T-helper 1 cell treated with Interleukin-12 subunit alpha and Interleukin-12 subunit beta and Interleukin-4 antibody, amounts not matched to agents 30 ng/mL and 1 ng/mL, for 36 hours (primary cell): ENCODE data around the gene IGDCC3. TPM values are rescaled to one million over a fixed set of nuclear protein-coding genes. Genes with fewer than 3 reads are reported as not detected.

ENCODE experiments used
- intact Hi-C: fragments of 100-400 bp; cut with micrococcal nuclease; formaldehyde crosslinking; loops from one replicate; pipeline ENCODE4 v1.15.1; 2024
- total RNA-seq: library from RNA; stranded (reverse); gene quantifications from 2 replicates; pipeline ENCODE4 v1.2.3, GENCODE V29; 2022

The IGDCC3 gene
- total RNA-seq, 1 donor from 2014 or later, result not detected

DNA sequence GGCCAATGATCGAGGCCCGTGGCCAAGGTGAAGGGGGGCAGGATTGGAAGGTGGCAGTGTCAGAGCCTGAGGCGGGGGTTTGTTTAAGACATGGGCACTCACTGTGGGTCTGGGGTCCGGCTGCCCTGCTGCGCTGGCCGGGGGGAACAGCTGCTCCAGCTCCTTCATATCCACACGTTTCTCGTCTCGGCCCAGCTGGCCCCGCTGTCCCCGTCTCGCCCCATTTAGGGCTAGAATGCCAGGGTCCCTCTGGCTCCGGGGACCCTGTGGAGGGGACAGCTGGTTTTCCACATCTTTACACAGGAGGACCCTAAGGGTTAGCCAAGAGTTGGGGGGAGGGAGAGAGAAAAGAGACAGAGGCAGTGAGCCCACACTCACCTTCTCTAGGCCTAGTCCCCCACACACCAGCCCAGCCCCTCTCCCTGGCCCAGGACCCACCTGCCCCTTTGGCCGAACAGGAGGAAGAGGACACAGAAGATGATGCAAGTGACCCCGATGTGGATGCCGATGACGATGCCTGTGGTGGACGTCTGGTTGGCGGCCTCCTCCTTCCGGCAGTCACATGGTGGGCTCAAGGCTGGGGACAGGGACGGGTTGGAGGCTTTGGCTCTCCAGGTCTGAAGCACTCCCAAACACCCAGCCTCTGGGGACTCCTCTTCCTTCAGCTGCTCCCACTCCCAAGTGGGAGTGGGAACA is 48.4 kb downstream of the IGDCC3 start:
- intact Hi-C loops, result no loop called here

DNA sequence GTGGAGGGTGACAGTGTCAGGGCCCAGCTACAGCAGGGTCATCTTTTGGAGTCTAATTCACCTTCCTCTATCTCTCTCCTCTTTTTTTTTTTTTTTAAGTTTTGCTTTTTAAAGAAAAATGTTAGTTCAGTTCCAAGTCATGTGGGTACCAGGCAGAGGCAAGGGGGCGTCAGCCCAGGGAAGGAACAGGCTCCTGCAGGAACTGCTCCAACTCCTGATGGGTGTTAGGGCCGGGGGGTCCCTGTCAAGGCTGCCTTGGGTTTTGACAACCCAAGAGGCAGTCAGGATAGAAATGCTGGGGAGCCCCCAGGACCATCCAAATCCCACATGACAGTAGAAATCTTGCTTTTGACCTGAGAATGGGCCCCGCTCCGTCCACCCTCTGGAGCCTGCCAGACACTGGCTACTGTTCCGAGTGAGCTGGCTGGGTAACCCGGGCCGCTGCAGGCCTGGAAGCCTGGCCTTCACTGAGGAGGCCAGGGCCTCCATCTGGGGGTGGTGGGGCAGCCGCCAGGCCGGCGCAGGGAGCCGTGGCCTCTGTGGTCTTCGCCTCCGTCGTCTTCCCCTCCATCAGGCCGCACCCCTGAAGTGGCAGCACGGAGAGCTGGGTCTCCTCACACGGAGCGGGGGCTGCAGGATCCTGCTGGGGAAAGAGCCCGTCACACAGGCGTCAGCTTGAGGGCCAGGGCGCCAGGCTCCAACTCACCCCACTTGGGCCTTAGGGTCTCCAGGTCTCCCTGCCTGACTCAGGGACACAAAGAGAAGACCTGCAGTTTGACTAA is 49.1 kb downstream of the IGDCC3 start:
- intact Hi-C loops, result no loop called here

DNA sequence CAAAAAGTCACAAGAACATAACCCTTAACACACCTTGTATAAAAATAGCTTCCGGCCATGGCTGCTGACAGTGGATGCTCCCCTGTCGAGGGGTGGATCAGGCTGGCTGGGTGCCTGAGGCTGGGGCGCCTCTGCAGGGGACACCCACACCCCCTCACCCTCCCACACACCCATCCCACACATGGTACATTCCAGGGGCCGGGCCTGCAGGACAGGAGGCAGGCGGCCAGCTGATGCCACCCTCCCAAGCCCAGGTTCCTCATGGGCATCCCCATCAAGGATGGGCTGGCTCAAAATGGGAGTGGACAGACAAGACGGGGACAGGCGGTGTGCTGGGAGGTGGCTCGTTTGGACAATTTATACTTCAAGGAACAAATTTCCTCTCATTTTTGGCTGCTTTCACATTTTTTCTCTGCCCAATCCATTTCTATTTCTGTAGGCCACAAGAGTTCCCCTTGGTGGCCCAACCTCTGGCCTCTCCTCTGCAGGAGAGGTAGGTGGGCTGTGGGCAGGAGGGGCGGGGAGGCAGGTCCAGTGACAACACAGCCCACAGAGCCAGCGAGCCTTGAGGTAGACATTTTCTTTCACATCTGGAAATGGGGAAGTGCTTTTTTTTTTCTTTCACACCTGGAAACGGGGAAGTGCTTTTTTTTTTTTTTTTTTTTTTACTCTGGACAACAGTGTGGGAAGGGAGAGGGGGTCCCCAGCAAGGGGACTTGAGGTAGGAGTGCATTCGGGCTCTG is 50.0 kb downstream of the IGDCC3 start:
- intact Hi-C loops, result no loop called here

DNA sequence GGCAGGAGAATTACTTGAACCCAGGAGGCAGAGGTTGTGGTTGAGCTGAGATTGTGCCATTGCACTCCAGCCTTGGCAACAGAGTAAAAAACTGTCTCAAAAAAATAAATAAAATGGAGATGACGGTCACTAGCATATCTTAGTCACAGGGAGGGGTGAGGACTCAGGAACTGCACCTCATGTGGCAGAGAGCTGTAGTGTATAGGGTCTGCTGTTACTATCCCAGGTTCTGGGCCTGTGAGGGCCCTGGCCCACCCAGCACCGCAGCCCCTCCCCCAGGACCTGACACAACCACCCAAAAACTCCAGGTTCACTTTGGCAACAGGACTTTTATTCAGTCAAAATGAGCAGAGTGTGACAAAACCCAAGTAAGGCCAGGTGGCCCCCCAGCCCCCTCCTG is 51.0 kb downstream of the IGDCC3 start:
- intact Hi-C loops, result no loop called here

DNA sequence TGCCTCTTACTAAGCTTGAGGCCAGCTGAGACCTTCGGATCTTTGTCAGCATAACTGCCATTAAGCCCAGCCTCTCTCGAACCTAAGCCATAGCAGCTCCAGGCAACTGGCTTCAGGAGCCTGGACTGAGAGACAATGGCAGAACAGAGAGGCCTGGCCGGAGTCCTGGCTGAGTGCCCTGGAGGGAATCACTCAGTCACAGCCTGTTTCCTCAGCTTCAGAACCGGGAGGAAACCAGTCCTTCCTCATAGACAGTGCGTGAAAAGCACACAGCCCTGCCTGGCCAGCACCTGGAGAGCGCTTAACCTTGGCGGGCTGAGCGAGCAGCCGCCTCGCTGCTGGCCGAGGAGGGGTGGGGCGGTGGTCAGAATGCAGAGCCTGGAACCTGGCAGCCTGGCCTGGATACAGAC is 51.7 kb downstream of the IGDCC3 start:
- intact Hi-C loops, result no loop called here

DNA sequence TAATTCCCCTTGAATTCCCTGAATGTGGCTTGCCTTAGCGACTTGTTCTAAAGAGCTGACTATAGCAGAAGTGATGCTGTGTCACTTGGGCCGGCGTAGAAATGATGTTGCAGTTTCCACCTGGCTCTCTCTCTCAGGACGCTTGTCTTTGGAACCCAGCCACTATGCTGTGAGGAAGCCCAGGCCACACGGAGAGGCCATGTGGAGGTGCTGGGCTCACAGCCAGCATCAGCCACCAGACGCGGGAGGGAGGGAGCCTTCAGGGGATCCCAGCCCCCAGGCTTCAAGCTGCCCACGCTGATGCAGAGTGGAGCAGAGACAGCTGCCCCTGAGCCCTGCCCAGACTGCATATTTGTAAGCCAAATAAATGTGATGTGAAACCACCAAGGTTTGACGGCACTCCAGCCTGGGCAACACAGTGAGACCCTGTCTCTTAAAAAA is 54.7 kb downstream of the IGDCC3 start:
- intact Hi-C loops, result no loop called here

DNA sequence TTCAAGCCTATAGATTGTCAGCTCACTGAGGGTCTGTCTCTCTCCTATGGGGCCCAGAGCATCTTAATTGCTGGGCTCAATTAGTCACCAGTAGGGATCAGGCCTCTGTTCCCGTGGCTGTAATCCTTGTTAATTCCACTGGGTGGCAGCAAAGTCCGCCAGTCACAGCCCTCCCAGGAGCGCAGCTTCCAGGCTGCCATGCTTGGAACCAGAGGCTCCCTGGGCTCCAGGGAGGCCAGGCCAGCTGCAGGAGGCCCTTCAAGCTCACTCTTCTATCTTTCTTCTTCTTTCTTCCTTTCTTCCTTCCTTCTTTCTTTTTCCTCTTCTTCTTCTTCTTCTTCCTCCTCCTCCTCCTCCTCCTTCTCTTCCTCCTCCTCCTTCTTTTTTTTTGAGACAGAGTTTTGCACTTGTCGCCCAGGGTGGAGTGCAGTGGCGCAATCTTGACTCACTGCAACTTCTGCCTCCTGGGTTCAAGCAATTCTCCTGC is 58.9 kb downstream of the IGDCC3 start:
- intact Hi-C loops, result loop anchor here (1.0 kb wide), 3 partner anchors 14 to 81 kb away; no protein-coding TSS in a partner anchor

DNA sequence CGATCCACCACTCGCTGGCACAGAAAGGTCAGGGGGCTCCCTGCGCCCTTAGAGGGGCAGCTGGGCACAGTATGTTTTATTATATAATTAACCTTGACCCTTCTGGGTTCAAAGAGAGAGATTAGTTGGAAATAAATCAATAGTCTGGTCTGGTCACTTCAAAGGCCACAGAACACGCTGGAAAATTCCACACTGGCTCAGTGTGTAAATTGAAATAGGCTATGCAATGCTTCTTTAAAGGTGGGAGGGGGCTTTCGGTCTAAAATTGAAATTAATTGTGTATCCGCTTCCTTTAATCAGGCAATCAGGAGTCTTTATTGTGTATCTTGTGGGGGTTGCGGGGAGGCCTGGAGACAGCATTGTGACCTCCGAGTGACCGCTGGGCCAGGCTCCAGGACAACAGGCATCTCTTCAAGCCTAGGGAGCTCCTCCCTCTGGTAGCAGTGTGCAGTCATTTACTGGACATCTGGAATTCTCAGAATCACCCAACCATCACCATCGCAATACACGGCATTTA is 65.3 kb downstream of the IGDCC3 start:
- intact Hi-C loops, result no loop called here

DNA sequence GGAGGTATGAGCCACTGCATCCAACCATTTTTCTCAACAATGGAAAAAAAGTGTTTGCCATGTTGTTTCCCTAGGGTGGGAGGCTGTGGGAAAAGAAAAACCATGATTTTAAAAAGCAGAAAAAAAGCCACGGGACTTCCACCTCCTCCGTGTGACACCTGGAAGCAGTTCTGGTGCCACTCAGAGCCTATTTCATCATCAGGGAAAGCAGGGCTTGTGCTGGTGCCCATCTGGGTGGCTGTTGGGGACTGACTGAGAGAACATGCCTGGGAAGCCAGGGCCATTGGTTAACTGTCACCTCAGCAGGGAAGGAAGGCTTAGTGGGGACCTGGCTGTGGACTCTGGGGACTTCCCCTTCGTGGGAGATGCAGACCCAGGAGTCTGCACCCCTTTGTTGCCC is 66.0 kb downstream of the IGDCC3 start:
- intact Hi-C loops, result no loop called here

DNA sequence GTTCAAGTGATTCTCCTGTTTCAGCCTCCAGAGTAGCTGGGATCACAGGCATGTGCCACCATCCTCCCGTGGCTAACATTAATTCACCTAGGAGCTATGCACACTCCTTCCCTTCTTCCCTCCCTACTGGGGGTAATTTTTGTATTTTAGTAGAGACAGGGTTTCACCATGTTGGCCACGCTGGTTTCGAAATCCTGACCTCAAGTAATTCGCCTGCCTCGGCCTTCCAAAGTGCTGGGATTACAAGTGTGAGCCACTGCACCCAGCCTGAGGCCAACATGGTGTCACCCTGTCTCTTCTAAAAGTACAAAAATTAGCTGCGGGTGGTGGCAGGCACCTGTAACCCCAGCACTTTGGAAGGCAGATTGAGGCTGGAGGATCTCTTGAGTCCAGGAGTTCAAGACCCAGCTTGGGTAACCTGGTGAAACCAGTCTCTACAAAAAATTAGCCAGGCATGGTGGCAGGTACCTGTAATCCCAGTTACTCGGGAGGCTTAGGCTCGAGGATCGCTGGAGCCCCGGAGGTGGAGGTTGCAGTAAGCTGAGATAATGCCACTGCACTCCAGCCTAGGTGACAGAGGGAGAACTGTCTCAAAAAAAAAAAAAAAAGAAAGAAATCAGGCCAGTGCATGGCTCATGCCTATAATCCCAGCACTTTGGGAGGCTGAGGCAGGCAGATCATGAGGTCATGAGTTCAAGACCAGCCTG is 67.2 kb downstream of the IGDCC3 start:
- intact Hi-C loops, result no loop called here

DNA sequence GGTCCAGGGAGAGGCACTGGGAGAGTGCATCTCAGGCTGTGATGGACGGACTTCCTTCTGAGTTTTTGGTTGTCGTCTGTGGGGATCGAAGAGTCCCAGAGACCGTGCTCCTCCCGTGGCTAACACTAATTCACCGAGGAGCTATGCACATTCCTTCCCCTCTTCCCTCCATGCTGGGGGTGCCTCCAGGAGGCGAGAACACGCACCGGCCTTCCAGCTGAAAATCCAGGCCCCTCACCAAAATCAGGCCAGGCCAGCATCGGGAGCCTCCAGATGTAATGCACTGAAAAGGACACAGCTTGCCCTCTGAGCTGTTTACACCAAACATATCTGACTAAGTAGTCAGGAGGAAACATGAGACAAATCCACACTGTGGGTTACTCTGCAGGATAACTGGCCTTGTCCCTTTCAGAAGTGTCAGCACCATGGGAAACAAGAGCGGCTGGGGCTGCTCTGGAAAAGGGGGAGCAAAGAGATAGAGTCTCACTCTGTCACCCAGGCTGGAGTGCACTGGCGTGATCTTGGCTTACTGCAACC is 67.9 kb downstream of the IGDCC3 start:
- intact Hi-C loops, result loop anchor here (10.0 kb wide), 4 partner anchors 565 to 1805 kb away; partner anchors contain the start of genes MAP2K1, PCLAF, TRIP4 and USP3

DNA sequence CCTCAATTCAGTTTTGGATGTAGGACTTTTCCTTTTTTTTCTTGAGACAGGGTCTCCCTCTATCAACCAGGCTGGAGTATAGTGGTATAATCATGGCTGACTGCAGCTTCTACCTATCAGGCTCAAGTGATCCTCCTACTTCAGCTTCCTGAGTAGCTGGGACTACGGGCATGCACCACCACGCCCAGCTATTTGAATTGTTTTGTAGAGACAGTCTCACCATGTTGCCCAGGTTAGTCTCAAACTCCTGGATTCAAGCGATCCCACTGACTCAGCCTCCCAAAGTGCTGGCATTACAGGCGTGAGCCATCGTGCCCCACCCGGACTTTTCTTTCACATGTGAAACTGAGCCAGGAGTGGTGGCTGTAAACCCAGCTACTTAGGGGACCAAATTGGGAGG is 69.8 kb downstream of the IGDCC3 start:
- intact Hi-C loops, result loop anchor here (10.0 kb wide), 4 partner anchors 567 to 1803 kb away; partner anchors contain the start of genes MAP2K1, PCLAF, TRIP4 and USP3

DNA sequence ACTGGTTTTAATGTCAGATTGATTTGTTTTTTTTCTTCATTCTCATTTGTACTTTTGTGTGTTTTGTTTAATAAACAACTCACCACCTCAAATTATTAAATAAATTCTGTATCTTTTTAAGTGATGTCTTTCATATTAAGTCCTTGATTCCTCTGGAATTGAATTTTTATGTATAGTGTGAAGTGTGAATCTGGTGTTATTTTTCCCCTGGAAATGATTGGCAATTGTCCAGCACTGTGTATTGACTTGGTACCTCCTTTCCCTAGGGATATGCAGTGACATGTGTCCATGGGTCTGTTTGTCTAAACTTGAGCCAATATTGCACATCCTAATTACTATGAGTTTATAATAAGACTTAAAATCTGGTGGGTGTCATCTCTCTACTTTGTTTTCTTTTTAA is 71.3 kb downstream of the IGDCC3 start:
- intact Hi-C loops, result loop anchor here (10.0 kb wide), 4 partner anchors 568 to 1802 kb away; partner anchors contain the start of genes MAP2K1, PCLAF, TRIP4 and USP3

DNA sequence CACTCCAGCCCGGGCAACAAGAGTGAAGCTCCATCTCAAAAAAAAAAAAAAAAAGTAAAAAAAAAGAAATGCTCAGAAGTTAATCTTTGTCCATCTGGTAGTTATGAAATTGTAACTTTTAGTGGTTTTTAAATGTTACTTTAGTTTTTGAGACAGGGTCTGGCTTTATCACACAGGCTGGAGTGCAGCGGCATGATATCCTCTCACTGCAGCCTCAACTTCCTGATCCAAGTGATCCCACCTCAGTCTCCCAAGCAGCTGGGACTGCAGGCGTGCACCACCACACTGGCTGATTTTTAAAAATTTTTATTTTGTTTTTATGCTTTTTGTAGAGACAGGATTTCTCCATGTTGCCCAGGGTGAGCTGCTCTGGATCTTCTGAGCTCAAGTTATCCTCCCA is 72.0 kb downstream of the IGDCC3 start:
- intact Hi-C loops, result loop anchor here (1.0 to 10.0 kb wide), 9 partner anchors 13 to 1801 kb away; partner anchors contain the start of genes CIAO2A, DENND4A, MAP2K1 and MTFMT

DNA sequence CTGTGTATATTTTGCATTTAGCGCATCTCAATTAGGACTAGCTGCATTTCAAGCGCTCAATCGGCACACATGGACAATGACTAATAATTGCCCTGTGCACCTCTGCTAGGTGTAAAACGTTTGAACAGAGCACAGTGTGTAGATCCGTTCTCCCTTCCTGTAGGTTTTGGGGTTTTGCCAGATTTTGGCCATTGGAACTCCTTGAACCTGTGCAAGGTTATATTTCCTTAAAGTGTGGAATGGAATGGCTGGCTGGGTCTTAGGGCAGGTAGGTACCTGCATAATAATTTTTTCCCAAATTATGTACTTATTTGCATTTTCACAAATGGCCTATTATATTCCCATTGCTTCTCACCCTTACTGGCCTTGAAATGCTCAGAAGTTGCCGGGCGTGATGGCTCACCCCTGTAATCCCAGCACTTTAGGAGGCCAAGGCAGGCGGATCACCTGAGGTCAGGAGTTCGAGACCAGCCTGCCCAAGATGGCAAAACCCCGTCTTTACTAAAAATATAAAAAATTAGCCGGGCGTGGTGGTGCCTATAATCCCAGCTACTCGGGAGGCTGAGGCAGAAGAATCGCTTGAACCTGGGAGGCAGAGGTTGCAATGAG is 72.5 kb downstream of the IGDCC3 start:
- intact Hi-C loops, result loop anchor here (1.0 to 10.0 kb wide), 9 partner anchors 13 to 1800 kb away; partner anchors contain the start of genes CIAO2A, DENND4A, MAP2K1 and MTFMT

DNA sequence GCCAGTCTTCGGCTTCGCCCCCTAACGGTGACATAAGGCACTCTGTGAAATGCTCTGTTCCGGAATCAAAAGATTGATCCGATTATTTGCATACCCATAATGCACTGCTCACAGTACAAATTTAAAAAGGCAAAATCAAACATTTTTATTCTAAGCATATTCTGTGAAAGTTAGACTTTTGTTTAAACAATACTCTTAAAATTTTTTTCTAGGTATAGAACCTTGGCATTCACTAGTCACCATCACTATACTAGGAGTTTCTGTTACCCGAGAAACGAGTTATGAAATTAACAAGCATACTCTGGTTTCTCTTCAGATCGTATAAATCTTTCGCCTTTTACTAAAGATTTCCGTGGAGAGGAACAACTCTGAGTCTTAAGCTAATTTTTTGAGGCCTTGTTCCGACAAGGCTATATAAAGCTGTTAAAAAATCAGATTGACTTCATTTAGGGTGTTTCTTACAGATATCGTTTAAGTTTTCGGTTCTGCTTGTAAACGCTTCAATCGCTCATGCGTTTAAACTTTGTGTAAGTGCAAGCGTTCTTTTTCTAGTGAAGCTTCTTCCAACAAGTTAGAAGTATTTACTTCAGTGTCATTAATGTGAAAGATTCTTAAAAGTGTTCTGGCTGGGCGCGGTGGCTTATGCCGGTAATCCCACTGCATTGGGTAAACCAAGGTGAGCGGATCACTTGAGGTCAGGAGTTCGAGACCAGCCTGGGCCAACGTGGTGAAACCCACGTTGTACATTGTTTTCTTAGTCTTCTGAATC is 73.2 kb downstream of the IGDCC3 start, which contains the start of gene RNU5B-1:
TSS of gene RNU5B-1 (plus strand) at position 297 of the 769 bp plus-strand sequence.
- intact Hi-C loops, result loop anchor here (1.0 to 10.0 kb wide), 16 partner anchors 8 to 1800 kb away; partner anchors contain the start of genes CIAO2A, CLPX, DENND4A and DPP8

DNA sequence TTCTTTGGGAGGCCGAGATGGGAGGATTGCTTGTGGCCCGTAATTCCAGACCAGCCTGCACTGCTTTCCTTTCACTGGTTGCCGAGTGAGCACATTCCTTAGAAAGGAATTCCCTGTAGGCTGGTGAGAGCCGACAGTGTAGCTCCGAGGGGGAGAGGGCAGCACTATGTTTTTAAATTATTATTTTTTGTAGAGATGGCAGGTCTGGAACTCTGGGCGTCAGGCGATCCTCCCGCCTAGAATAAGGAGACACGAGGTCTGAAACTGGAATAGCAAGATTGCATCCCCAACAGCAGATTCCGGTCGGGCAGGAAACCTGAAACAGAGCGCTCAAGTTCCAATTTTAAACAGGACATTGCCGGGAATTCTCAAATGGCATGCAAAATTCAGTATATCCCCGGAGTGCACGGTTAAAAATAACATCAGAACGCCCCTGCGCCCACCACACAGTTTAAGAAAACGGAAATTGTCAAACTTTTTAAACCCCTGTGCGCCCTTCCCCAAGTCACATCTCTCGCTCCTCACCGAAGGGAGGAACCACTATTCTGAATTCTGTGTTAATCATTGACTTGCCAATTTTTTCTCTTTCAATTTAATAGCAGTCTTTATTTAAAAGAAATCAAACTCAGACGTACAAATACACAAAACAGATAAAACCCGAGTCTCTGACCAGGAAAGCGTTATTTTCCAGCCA is 74.0 kb downstream of the IGDCC3 start:
- intact Hi-C loops, result loop anchor here (1.0 to 10.0 kb wide), 14 partner anchors 8 to 1799 kb away; partner anchors contain the start of genes CIAO2A, CLPX, DPP8 and MAP2K1

DNA sequence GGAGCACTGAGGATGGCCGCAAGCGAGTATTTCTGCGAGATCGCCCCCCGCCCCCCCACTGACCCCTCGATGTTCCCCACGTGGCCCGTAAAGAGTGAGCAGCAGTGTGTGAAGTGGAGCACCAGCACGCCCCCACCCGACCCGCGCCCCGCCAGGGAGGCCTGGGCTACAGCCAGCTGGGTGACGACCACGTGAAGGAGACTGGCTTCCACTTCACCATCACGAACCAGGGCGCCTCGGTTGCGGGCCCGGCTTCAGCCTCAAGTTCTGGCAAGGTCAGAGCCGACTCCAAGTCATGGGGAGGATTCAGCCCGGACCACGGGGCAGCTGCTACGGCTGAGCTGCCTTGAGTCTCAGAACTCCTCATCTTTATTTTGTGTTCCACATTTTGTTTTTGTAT is 75.7 kb downstream of the IGDCC3 start:
- intact Hi-C loops, result loop anchor here (5.0 to 10.0 kb wide), 5 partner anchors 573 to 1797 kb away; partner anchors contain the start of genes MAP2K1, PCLAF, TRIP4 and USP3
